H9 (cell line): ENCODE data around the gene MEN1. TPM values are rescaled to one million over a fixed set of nuclear protein-coding genes. Genes with fewer than 3 reads are reported as not detected.

Source experiments
- DNase-seq: peaks from one replicate; pipeline ENCODE4 v3.0.0-alpha.2; 2017
- H2AFZ ChIP-seq: one replicate; pipeline ENCODE4 v1.6.1; 2013; ENCODE audit warnings: mild to moderate bottlenecking, low read length, control low read depth, moderate library complexity
- H2AK5ac ChIP-seq: 2 replicates; pipeline ENCODE4 v1.6.1; 2013; ENCODE audit warnings: low read length, control low read depth, mixed read lengths; ENCODE audit not compliant: insufficient read length
- H2BK120ac ChIP-seq: one replicate; pipeline ENCODE4 v1.6.1; 2013; ENCODE audit warnings: low read depth, mild to moderate bottlenecking, low read length, control low read depth, inconsistent platforms; ENCODE audit not compliant: poor library complexity, severe bottlenecking
- H2BK12ac ChIP-seq: 2 replicates; pipeline ENCODE4 v1.6.1; 2013; ENCODE audit warnings: low read length, control low read depth, mixed read lengths, low read depth; ENCODE audit not compliant: insufficient read length
- H2BK15ac ChIP-seq: 2 replicates; pipeline ENCODE4 v1.6.1; 2013; ENCODE audit warnings: low read depth, low read length, control low read depth
- H2BK20ac ChIP-seq: one replicate; pipeline ENCODE4 v1.6.1; 2013; ENCODE audit warnings: low read depth, mild to moderate bottlenecking, low read length, control low read depth, inconsistent platforms; ENCODE audit not compliant: poor library complexity, severe bottlenecking
- H2BK5ac ChIP-seq: 2 replicates; pipeline ENCODE4 v1.6.1; 2013; ENCODE audit warnings: low read length, control low read depth, mixed read lengths; ENCODE audit not compliant: insufficient read length
- H3K14ac ChIP-seq: 2 replicates; pipeline ENCODE4 v1.6.1; 2013; ENCODE audit warnings: low read length, control low read depth; ENCODE audit not compliant: insufficient read depth
- H3K18ac ChIP-seq: 2 replicates; pipeline ENCODE4 v1.6.1; 2013; ENCODE audit warnings: low read depth, mild to moderate bottlenecking, mixed read lengths, low read length, control low read depth; ENCODE audit not compliant: insufficient read length
- H3K23ac ChIP-seq: 2 replicates; pipeline ENCODE4 v1.6.1; 2013; ENCODE audit warnings: low read length, control low read depth, mixed read lengths, low read depth; ENCODE audit not compliant: insufficient read length
- H3K23me2 ChIP-seq: 2 replicates; pipeline ENCODE4 v1.6.1; 2013; ENCODE audit warnings: low read depth, mild to moderate bottlenecking, mixed read lengths, low read length, control low read depth; ENCODE audit not compliant: insufficient read length, poor library complexity, severe bottlenecking
- H3K27ac ChIP-seq: 2 replicates; pipeline ENCODE4 v1.5.1; 2013; ENCODE audit warnings: low read length, control low read depth, mixed read lengths, low read depth; ENCODE audit not compliant: insufficient read length
- H3K27me3 ChIP-seq: 2 replicates; pipeline ENCODE4 v1.6.1; 2013; ENCODE audit warnings: low read length, control low read depth, inconsistent platforms; ENCODE audit not compliant: insufficient read depth
- H3K4ac ChIP-seq: 2 replicates; pipeline ENCODE4 v1.6.1; 2013; ENCODE audit warnings: low read depth, mild to moderate bottlenecking, control low read depth, inconsistent platforms, low read length, moderate library complexity
- H3K4me1 ChIP-seq: 2 replicates; pipeline ENCODE4 v1.6.1; 2013; ENCODE audit warnings: low read length, control low read depth, inconsistent platforms; ENCODE audit not compliant: insufficient read depth
- H3K4me2 ChIP-seq: 2 replicates; pipeline ENCODE4 v1.6.1; 2013; ENCODE audit warnings: low read length, control low read depth, mixed read lengths; ENCODE audit not compliant: insufficient read length, insufficient read depth
- H3K56ac ChIP-seq: 2 replicates; pipeline ENCODE4 v1.6.1; 2013; ENCODE audit warnings: low read depth, mild to moderate bottlenecking, mixed read lengths, low read length, control low read depth; ENCODE audit not compliant: insufficient read length
- H3K79me1 ChIP-seq: 2 replicates; pipeline ENCODE4 v1.6.1; 2013; ENCODE audit warnings: low read depth, mild to moderate bottlenecking, moderate library complexity, low read length, control low read depth, inconsistent platforms; ENCODE audit not compliant: insufficient read depth, poor library complexity, severe bottlenecking
- H3K79me2 ChIP-seq: 2 replicates; pipeline ENCODE4 v1.6.1; 2013; ENCODE audit warnings: low read length, control low read depth, inconsistent platforms; ENCODE audit not compliant: insufficient read depth
- H3K9ac ChIP-seq: 2 replicates; pipeline ENCODE4 v1.6.1; 2013; ENCODE audit warnings: low read length, control low read depth, mixed read lengths; ENCODE audit not compliant: insufficient read length; ENCODE audit errors: extremely low read depth
- H3K9me3 ChIP-seq: one replicate; pipeline ENCODE4 v1.6.1; 2013; ENCODE audit warnings: low read depth, low read length, inconsistent platforms; ENCODE audit not compliant: control insufficient read depth
- H3T11ph ChIP-seq: one replicate; pipeline ENCODE4 v1.6.1; 2013; ENCODE audit warnings: mild to moderate bottlenecking, low read length, control low read depth, inconsistent platforms
- H4K20me1 ChIP-seq: one replicate; pipeline ENCODE4 v1.6.1; 2013; ENCODE audit not compliant: control insufficient read depth, insufficient read length, insufficient read depth
- H4K5ac ChIP-seq: 2 replicates; pipeline ENCODE4 v1.6.1; 2013; ENCODE audit warnings: low read depth, mild to moderate bottlenecking, mixed read lengths, low read length, control low read depth; ENCODE audit not compliant: insufficient read length
- H4K8ac ChIP-seq: replicated peaks from 2 replicates; pipeline ENCODE4 v1.6.1; 2013; ENCODE audit warnings: low read length, control low read depth, mixed read lengths, low read depth; ENCODE audit not compliant: insufficient read length
- H4K91ac ChIP-seq: 2 replicates; pipeline ENCODE4 v1.6.1; 2013; ENCODE audit warnings: low read depth, mild to moderate bottlenecking, moderate library complexity, mixed read lengths, low read length, control low read depth; ENCODE audit not compliant: insufficient read length
- H3K27ac Mint-ChIP-seq, 3 experiments: 2 replicates in 2 of 3; 3 replicates in 1 of 3; pipeline ENCODE4 v1.8.0; 2020 to 2021; ENCODE audit warnings: mixed read lengths in 3 of 3, mild to moderate bottlenecking in 1 of 3, moderate library complexity in 1 of 3
- H3K27me3 Mint-ChIP-seq: 2 replicates; pipeline ENCODE4 v1.8.0; 2021; ENCODE audit warnings: low read depth, mild to moderate bottlenecking, moderate library complexity, mixed read lengths
- H3K36me3 Mint-ChIP-seq, 3 experiments: 2 replicates in 2 of 3; 3 replicates in 1 of 3; pipeline ENCODE4 v1.8.0; 2020 to 2021; ENCODE audit warnings: low read depth in 3 of 3, mixed read lengths in 3 of 3; ENCODE audit not compliant: insufficient read depth in 1 of 3
- H3K4me1 Mint-ChIP-seq, 2 experiments: 2 replicates each; pipeline ENCODE4 v1.8.0; 2020; ENCODE audit warnings: mixed read lengths in 2 of 2
- H3K4me3 Mint-ChIP-seq, 2 experiments: 2 replicates in 1 of 2; 3 replicates in 1 of 2; pipeline ENCODE4 v1.8.0; 2020 to 2021; ENCODE audit warnings: mild to moderate bottlenecking in 2 of 2, mixed read lengths in 2 of 2, moderate library complexity in 1 of 2
- H3K9me3 Mint-ChIP-seq, 2 experiments: 2 replicates in 1 of 2; 3 replicates in 1 of 2; pipeline ENCODE4 v1.8.0; 2020; ENCODE audit warnings: mild to moderate bottlenecking in 2 of 2, mixed read lengths in 2 of 2, moderate library complexity in 1 of 2
- WGBS: extraction: QIAGEN DNeasy Blood & Tissue Kit; methylation state at CpG from one replicate; pipeline ENCODE4 v1.1.7; 2013; ENCODE audit warnings: missing lambda C conversion rate, low lambda C conversion rate, mixed read lengths; ENCODE audit not compliant: insufficient read length; ENCODE audit errors: extremely low coverage; 5-methylcytosine and 5-hydroxymethylcytosine counted together
- total RNA-seq: library from RNA; stranded (reverse); gene quantifications from 2 replicates; pipeline ENCODE4 v1.2.1, GENCODE V29; 2021
- TF ChIP-seq, protein P1 (sequence below): fragments of 200-600 bp; sonication (generic); conservative IDR thresholded peaks from 3 replicates; pipeline ENCODE4 v1.8.0; 2021; ENCODE audit warnings: antibody characterized with exemption, mild to moderate bottlenecking

Gene MEN1
- total RNA-seq, 1 experiment from 2014 or later: 49.9 TPM

DNA sequence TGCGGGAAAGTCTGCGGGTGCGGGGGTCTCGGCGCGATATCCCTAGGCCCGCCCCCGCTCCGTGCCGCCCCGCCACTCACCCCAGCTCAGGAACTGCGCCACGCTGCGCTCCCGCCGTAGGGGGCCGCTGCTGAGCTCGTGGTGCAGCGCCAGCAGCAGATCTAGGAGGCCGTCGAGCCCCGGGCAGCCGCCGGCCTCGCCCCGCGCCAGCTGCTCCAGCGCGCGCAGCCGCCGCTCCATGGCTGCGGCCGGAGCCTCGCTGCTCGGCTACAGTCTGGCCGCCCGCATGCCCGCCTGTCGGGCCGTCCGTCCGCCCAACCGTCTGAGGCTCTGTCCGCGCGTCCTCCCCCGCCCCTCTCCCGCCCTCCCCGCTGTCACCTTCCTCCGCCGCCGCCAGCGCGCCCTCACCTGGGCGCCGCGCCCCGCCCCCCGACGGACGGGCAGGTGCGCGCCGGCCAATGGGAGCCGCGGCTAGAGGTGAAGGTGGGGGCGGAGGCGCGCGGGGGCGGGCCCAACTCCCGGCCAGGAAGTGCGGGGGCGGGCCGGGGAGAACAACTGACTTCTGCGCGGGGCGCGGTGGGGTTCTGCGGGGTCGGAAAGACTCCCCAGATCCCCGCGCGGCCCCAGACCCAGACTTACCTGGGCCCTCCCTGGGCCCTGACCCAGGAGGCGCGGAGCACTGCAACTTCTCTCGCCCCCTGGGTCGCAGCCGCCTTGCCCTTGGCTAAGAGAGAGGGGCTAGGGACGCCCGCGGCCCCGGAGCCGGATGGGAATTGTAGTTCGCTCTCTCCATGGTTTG is 34.2 kb upstream of the MEN1 start, which contains the start of gene CDC42BPG:
Gene CDC42BPG, minus strand, starts transcription at position 324 of the 799 bp plus-strand sequence. Its CDS starts 84 bp downstream, at position 240.
- Histone ChIP-seq H3K18ac (no peak within 1 kb of the TSS), H3K23ac (no peak within 1 kb of the TSS), H2BK12ac (no peak within 1 kb of the TSS), H3K23me2 (peaks cover 6% of the 10 kb centered on the region), H4K91ac (no peak within 1 kb of the TSS), H3K9ac (no peak within 1 kb of the TSS), H3K27ac (no peak within 1 kb of the TSS), H3T11ph (no peak within 1 kb of the TSS), H3K14ac (peak within 1 kb of the TSS; percentile 84; the same call in 1 of the 2 replicates), H3K4me2 (peak within 1 kb of the TSS; percentile 61), H2BK120ac (no peak within 1 kb of the TSS), H4K20me1 (no peaks in the 10 kb centered on the region), H2BK20ac (no peak within 1 kb of the TSS), H3K4ac (no peak within 1 kb of the TSS), H3K27me3 (no peaks in the 10 kb centered on the region), H2BK5ac (no peak within 1 kb of the TSS), H3K9me3 (no peaks in the 10 kb centered on the region), H4K8ac (no peak within 1 kb of the TSS), H2AFZ (no peak within 1 kb of the TSS), H3K4me1 (no peaks in the 10 kb centered on the region), H4K5ac (no peak within 1 kb of the TSS), H3K79me1 (no peaks in the 10 kb centered on the region), H2AK5ac (no peak within 1 kb of the TSS), H2BK15ac (no peak within 1 kb of the TSS), H3K79me2 (no peaks in the 10 kb centered on the region), H3K56ac (no peak within 1 kb of the TSS)
- TF ChIP-seq, protein P1, sequence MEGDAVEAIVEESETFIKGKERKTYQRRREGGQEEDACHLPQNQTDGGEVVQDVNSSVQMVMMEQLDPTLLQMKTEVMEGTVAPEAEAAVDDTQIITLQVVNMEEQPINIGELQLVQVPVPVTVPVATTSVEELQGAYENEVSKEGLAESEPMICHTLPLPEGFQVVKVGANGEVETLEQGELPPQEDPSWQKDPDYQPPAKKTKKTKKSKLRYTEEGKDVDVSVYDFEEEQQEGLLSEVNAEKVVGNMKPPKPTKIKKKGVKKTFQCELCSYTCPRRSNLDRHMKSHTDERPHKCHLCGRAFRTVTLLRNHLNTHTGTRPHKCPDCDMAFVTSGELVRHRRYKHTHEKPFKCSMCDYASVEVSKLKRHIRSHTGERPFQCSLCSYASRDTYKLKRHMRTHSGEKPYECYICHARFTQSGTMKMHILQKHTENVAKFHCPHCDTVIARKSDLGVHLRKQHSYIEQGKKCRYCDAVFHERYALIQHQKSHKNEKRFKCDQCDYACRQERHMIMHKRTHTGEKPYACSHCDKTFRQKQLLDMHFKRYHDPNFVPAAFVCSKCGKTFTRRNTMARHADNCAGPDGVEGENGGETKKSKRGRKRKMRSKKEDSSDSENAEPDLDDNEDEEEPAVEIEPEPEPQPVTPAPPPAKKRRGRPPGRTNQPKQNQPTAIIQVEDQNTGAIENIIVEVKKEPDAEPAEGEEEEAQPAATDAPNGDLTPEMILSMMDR: peak; percentile 41; the same call in 2 of the 3 replicates
- no CpG with 5 or more reads among the region's 96 CpGs for WGBS
- peak within 1 kb of the TSS; percentile 80 to 89 for H3K4me3 Mint-ChIP-seq
- peaks cover 30 to 43% of the 10 kb centered on the region in 2 experiments for H3K4me1 Mint-ChIP-seq
- H3K27ac Mint-ChIP-seq: peak within 1 kb of the TSS in 2 of 3 experiments; percentile 53 to 94; a peak in 4 of 7 replicates
- H3K36me3 Mint-ChIP-seq: peaks cover 0 to 5% (median 2%) of the 10 kb centered on the region in 3 experiments; a peak in 5 of 7 replicates
- peaks cover 2% of the 10 kb centered on the region for H3K27me3 Mint-ChIP-seq
- no peaks in the 10 kb centered on the region; a peak in 2 of 5 replicates for H3K9me3 Mint-ChIP-seq
- DNase-seq: peak; percentile 91
